ENCODE measurements around the gene CACNA2D3.
"Not testable (repeated sequence)": the region's sequence is repeated elsewhere in the genome, so short reads cannot be mapped to it uniquely, and the experiment has no call there.

Gene CACNA2D3

DNA sequence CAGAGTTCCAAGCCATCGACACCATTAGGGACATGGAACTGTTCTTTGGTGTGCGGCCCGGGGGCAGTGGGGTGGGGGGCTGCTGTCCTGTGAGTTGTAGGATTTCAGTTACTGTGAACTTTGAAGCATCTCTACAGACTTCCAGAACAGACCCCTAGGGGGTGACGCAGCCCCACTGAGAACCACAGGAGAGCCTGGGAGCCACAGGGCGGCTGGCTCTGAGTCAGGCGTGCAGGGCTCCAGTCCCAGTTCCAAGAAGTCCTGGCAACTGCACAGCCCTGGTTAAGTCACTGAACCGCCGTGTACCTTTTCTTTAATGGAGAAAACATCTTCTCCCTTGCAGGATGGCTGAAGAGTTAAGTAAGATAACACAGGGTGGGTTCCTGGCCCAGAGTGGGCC, 829.1 kb downstream of the CACNA2D3 start:
- peak; percentile 37 for DNase-seq

DNA sequence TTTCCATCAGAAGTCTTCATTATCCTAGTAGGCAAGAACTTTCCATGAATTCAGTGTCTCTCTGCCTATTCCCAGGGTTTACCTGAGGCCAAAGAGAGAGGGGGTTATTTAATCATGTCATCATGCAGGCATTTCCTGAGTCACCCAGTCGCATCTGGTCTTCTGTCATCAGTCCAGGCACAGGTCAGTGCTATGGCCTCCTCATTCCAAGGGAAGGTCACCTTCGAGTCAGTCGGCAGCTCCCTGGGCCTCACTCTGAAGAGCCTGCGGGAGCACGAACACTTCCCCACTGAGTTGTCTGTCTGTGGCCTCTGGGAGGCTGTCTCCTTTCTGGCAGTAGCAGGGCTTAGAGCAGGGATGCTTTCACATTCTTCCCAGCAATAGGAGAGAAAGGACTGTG, 831.7 kb downstream of the CACNA2D3 start:
- no peak for DNase-seq

DNA sequence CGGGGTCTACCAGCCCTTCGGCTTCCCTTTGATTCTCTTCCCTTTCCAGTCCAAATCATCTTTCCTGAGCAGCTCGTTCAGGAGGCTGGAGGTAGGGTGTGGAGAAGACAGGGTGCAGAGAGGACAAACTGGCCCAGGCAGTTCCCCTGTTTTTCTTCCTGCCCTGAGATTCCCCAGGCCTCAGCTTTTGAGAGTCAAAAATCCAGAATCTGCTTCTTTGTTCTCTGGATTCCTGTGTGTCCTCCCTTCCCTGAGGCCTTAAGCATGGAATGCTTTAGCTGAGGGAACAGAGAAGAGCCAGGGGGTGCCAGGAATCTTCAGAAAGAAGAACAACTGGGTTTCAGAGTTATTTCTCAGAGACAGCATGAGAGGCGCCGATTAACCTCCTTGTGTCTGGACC, 832.2 kb downstream of the CACNA2D3 start:
- DNase-seq: no peak

DNA sequence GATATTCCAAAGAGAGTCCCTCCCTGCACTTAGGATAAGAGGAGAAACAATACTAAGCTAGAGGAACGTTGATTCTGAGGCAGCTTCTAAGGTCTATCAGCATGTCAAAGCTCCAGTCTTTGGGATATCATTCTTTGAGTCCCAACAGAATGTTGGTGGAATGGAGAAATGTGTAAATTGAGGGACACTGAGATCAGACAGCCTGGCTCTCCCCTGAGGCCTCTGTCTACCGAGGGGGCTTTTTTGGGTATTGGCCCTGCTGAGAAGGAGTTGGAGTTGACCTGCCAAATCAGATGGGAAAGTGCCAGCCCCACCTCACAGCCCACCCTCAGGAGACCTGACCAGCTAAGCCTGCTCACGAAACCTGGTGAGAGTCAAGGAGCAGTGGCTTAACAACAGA, 833.1 kb downstream of the CACNA2D3 start:
- DNase-seq: no peak

DNA sequence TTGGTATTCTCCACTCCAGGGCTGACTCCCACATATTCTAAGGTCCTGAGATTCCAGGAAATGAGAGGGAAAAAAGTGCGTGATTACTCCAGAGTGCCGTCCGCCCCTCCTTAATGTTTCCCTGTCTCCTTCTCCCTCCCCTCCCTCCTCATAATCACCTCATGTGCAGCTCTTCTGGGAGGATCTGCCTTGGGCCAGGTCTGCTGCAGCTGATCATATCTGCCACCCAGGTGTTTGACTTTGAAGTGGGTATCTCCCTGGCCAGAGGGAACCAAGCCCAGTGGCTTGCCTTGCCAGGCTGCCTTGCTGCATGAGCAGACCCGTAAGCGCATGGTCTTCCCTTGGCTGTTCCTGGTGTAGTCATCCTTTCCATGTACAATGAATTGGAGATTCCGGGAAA, 833.6 kb downstream of the CACNA2D3 start:
- no peak for DNase-seq

DNA sequence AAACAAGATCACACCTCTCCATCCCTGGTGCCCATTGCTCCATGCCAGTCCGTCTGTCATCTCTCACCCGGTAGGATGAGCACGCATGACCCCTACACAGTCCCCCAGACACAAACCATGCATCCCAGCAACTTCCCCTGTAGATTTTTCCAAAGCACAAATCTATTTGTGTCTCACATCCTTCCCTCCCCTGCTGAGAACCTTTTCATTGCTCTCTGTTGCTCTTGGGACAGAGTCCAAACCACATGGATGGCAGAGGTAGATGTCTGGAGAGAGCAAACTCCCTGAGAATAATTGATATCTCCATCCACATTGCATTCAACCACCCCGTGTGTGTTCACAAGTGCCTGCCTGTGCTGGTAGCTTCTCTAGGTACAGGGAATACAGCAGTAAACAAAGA, 835.4 kb downstream of the CACNA2D3 start:
- no peak for DNase-seq

DNA sequence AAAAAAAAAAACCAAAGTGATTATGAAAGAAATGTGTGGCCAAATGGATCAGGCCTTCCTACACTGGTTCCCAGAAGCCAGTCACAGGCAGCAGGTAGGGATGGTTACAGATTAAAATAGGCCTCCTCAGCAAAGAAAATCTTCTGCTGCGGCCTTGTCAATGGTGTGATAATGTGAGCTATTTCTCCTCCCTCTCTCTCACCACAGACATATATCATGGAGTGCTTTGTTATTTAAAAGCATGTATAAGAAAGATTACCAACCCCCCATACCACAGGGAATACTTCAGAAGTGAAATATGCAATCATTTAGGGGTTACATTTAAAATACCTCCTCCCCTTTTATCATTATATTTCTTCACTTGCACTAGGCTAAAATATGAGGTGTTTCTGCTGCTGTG, 837.7 kb downstream of the CACNA2D3 start:
- no peak for DNase-seq

DNA sequence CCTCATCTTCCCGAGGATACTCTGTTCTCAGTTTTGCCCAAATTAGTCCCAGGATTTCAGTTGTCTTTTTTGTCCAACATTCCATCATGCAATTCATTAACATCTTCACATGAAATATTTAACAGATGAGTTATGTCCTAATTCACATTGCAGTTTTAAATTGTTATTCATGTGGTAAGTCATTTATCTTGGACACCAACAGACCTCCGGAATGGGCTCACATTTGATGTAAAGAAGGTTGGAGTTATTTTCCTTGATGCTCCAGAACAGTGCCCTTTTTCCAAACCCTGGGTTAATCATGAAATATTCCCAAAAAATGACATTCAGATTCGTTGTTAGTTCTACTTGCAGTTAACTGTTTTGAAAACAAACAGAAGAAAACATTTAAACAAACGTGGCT, 838.3 kb downstream of the CACNA2D3 start:
- no peak for DNase-seq

DNA sequence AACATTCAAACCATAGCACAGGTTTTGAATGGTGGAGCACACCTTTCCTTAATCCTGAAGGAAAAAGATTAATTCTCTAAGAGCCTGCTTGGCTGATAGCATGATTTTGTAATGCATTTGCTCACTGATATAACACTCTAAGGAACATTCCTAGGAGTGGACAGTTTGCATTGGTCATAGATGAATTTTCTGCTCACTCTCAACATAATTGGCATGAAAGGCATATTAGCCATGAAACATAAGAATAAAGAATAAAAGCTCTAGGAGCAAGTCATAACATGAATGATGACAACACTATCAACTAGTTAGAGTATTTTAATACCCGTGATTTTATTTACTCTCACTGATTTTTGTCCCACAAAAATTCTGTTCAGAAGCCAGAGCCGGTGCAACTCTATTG, 839.8 kb downstream of the CACNA2D3 start:
- no peak for DNase-seq

DNA sequence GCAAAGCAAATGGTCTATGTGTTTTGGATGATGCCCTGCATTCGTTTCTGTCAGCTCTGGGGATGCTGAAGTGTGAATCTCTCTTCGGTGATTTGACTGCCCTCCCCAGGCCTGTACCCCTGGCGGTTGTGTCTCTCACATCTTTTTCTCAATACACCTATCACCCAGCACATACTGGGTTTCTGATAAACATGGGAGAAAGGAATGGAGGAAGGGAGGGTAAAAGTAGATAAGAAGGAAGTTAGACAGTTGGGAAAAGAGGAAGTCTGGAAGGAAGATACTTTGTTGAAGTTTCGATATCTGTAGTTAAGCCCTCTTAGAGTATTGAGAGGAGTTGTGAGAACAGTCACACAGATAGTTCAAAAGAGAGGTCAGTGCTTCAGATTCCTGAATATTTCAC, 841.3 kb downstream of the CACNA2D3 start:
- no peak for DNase-seq

DNA sequence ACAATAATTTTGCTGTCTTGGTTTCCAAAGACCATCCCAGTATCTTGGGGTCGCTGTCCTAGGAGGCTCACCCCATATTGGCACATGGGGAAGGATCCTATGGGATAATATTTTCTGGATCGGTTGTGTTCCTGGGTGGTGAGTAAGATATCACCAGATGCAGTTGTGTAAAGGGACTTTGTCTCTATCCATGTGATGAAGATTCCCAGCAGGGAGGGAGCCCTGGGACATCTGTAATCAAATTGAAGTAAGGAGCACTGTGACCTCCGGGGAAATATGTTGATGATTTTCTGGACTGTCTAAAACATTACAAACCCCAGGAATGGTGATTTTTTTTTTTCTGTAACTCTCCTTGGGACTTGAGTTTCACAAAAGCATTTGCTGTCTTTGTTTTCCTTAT, 841.7 kb downstream of the CACNA2D3 start:
- no peak for DNase-seq

DNA sequence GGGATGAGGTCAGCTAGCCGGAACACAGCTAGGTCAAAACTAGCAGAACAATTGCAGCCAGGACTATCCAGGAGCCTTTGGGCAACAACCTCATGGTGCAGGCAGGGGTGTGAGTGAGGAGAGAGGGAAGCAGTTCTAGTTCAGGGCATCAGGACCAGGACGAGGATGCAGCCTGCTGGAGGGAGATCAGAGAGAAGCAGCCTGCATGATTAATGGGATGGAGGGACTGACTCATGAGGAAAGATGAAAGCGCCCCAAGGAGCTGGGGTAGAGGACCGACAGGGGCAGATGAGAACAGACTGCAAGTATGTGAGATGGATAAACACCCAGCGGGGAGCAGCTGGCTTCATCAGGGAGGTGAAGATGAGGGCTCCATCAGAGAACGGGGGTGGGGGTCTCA, 843.4 kb downstream of the CACNA2D3 start:
- no peak for DNase-seq

DNA sequence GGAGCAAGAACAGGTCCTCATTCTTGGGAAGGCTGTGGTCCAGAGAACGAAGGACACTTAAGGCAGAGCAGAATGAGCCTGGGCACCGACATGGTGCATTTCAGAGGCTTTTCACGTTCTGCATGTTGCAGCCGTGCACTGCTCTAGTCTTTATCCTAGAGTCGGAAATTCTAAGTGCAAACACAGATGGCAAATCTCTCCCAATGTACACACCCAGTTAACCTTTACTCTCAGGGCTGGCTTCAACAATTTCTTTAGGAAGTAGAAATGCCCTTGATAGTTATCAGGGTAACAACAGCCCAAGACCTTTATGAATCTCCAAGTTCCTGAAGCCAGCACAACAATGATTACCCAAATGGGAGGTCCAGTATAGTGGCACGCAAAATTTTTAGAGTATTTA, 844.6 kb downstream of the CACNA2D3 start:
- DNase-seq: no peak

DNA sequence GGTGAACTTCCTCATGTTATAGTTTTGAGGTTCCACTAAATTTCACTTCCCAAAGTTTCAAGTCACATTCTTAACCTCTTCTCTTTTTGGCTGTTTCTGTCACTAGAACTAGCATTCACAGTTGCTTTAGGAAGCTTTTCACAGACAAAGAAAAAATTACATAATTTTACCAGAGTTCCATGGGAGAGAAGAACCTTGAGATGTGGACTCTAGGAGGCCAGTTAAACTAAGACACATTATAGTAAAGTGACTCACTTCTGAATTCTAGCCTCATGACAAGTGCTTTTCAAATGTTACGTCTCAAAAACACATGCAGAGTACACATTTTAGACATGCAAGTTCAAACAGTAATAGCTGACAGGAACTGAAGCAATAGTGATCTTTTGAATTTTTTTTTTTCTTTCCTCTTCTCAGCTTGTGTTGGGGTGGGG, 845.4 kb downstream of the CACNA2D3 start:
- DNase-seq: no peak

DNA sequence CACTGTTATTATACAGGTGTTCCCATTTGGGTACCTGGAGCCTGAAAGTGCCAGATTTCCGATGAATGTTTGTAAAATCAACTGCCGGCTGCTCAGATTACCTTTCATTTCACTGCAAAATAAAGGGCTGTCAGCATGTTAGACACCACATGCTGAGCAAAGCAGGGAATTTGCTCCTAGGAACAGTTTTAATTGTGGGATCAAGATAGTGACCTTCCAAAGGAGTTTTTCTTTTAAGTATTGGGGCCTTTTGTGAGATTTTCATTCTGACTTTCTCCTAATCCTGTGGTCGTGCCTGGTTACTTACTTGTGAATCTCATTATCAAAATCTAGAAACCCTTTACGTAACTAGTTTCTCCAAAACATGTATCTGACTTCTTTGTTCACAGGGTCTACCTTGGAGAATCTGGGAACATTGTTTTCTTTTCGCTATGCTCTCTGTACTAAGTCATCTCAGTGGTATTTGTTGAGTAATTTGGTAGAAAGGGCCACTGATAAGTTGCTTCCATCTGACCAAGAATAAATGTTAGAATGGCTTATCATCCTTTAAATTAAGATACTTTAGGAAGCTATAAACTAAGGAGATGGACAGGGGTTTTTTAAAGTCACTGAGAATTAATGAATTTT, 846.3 kb downstream of the CACNA2D3 start:
- no peak for DNase-seq

DNA sequence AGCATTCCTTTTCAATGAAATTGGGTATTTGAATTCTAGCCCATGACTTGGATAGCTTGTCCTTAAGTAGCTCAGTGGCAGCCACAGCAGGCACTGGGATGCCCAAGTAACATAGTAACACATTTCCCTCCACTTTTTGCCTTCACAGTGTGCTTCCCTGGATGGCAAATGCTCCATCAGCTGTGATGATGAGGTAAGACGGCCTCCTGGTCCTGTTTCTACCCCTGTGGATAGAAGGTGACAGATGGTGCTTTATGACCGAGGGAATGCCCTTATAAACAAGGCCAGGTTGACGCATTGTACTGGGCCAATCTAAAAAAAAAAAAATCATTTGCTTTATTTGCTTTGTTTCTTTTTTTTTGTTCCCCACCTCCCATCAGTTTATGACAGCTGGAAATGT, 847.3 kb downstream of the CACNA2D3 start:
- DNase-seq: no peak

DNA sequence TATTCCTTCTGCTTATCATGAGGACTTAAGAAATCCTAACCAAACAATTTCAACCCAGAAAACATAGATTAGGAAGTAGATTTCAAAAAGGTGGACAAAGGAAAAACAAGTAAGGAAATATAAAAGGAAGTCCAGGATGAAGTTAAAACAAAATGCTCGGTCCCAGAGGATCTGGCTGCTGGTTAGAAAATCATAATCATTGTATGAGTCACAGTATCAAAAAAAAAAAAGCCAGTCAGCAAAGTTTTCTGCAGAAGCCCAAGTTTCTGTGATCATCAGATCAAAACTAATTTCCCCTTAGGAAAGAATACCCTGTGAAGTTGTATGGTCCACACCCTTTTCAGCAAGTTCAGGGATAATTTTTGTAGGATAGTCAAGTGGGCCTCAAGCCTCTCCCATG, 848.5 kb downstream of the CACNA2D3 start:
- DNase-seq: no peak

DNA sequence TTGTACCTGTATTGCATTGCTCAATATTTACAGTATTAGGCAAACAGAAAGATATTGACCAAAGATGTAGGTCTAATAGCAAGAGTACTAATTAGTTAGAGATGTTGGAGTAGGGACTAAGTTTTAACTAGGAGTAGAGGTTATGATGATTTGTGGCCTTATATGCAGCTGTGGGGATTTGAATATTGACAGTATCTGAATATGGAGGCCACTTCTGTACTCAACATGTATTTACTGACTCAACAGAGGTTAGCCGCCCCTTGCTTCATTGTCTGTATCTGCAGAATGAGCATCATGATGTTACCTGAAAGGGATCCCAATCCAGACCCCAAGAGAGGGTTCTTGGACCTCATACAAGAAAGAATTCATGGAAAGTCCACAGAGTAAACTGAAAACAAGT, 855.1 kb downstream of the CACNA2D3 start:
- DNase-seq: no peak

DNA sequence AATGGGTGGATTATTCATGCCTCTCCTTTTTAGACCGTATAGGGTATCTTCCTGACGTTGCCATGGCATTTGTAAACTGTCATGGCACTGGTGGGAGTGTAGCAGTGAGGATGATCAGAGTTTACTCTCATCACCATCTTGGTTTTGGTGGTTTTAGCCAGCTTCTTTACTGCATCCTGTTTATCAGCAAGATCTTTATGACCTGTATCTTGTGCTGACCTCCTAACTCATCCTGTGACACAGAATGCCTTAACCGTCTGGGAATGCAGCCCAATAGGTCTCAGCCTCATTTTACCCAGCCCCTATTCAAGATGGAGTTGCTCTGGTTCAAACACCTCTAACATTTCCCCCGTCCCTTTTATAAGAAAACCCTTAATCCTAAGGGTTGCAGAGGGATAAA, 855.6 kb downstream of the CACNA2D3 start:
- DNase-seq: not testable (repeated sequence)

DNA sequence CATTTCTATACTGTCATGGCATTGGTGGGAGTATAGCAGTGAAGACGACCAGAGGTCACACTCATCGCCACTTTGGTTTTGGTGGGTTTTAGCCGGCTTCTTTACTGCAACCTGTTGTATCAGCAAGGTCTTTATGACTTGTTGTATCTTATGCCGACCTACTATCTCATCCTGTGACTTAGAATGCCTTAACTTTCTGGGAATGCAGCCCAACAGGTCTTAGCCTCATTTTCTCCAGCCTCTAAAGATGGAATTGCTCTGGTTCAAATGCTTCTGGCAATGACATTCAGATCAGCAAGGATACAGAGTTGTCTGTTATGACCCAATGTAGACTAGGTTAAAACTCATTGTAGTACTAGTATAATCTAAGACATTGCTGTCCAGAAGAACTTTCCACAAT, 860.5 kb downstream of the CACNA2D3 start:
- no peak for DNase-seq

DNA sequence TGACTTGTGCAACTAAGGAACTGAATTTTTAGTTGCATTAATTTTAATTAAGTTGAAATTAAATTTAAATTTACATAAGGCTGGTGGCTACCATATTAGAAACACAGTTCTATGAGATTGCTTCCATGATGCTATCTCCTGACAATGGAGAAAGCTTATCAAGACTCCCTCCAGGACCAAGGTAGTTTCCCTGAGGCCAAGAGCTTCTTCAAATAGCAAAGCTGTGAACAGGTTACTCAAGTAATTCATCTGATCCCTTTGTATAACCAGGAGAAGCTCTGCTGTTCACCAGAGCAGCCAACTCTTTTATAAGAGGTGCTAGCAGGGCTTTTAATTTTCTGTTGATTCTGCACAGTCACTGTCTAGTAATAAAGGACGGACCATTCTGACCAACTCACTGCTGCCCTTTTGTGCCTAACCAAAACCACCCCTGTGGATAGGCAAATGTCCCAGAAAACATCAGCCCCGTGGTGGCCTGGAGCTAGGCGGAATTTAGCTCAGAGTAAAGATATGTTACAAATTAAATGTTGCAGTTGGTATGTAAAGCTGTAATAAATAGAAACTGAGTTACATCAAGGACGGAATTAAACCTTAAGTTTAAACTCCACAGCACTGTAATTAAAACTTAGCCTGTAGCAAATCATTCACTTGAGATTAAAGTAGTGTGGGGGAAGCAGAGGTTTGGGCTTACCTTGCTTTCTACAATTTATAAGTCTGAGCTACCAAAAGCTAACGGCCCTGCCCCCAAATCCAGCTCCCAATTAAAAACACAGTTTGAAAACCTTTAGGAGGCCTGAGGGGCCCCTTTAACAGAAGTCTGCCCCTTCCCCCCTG, 861.1 kb downstream of the CACNA2D3 start:
- DNase-seq: no peak

DNA sequence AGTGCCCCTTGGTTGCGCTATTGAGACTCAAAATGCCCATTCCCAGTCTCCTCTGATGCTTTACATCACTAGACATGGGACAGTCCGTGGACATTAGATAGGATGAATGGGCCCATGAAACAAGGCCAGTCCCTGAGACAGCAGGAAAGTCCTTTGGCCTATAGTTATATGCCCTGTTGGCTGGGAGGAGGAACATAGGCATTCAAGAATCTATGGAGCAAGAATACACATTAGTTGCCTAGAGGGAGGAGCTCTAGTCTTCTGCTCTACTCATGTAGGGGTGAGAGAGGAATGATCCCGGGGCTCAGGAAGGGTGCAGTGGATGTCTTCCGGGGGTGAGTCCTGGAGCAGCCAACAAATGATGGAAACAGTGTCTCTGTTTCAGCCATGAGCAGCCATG, 863.5 kb downstream of the CACNA2D3 start:
- no peak for DNase-seq

DNA sequence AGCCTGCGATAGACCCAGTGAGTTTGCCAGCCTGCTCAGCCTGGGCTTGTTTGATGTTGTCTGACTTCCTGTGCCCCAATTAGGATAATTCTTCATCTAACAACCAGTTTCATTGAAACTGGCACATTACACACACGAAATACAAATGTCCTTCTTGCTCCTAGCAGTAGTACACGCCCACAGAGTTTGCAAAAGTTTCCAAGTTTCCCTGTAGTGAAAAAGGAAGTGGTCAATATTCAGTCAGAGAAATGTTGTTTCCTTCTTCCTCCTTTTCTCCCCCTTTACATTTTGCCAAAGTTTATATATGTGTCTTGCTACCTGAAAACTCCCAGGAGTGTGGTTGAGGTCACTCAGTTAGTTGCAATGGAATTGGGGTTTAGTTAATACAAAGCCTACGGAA, 863.9 kb downstream of the CACNA2D3 start:
- no peak for DNase-seq

DNA sequence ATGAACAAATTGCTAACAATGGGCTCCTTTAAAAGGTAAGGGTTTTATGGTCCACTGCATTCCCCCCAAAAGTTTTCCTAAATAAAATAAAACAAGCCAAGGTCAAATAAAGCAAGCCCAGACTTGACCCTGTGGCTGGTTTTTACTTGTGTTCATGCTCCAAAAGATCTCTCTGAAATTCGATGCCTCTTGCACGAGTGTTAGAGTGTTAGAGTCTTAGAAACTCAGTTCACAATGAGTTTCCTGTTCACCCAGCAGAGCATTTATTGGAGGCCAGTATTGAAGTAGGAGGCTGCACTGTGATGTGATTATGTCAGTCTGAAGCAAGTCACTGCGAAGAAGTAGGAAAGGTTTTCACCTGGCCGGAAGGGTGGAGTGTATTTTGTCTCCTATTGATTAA, 865.4 kb downstream of the CACNA2D3 start:
- no peak for DNase-seq

DNA sequence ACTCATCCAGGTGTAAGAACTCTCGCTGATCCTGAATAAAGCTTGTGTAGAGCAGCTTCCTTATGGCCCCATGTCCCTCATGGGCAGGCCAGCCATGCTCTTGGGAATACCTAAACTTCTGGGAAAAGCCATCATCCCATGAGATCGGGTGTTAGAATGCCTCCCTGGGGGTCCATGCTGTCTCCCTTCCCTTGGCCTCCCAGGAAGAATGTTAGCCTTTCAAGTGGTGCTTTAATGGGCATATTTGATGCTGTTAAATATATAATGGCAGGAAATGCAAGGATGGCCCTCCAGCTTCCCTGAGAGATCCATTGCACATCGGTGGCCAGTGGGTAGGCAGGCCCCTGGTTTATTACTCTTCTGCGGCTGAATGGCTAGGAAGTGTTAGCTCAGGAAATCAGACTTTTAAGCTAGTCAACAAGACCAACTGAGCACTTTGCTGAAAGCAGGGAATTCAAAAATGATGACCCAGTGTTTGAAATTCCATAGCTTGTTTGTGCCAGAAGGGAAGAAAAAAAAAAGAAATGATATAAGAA, 866.0 kb downstream of the CACNA2D3 start:
- no peak for DNase-seq
